Left renal pelvis (tissue), 4 donors: Measurements from ENCODE around the gene MEGF8. TPM values are rescaled to one million over a fixed set of nuclear protein-coding genes. Genes with fewer than 3 reads are reported as not detected.

Experiments
- polyA plus RNA-seq, 4 donors: library from polyadenylated mRNA; unstranded; fragments of 120-200 nt; gene quantifications; one replicate each; pipeline ENCODE4 v1.2.1, GENCODE V29; 2013; ENCODE audit not compliant: insufficient read length in 4 of 4

The MEGF8 gene
- polyA plus RNA-seq, 4 donors: 33.0 to 47.3 (median 36.3) TPM

Other genes with a start within 250 kb of the MEGF8 start
- gene ZNF574, start 249.5 kb upstream of the MEGF8 start, polyA plus RNA-seq: 10 to 100 TPM; 12.4 to 16.9 (median 12.9) TPM
- gene POU2F2, start 193.2 kb upstream of the MEGF8 start, polyA plus RNA-seq: 1 to 10 TPM in 3 of 4 donors, under 1 TPM in 1; 0.69 to 1.7 (median 1.2) TPM
- gene DEDD2, start 108.0 kb upstream of the MEGF8 start, polyA plus RNA-seq: 10 to 100 TPM; 15.9 to 33.8 (median 23.1) TPM
- 1 to 10 TPM; 6.6 to 8.7 (median 7.8) TPM for gene ZNF526, start 105.3 kb upstream of the MEGF8 start, polyA plus RNA-seq
- 10 to 100 TPM; 67.2 to 81.3 (median 68.1) TPM for gene GSK3A, start 83.0 kb upstream of the MEGF8 start, polyA plus RNA-seq
- gene ERF, start 70.5 kb upstream of the MEGF8 start, polyA plus RNA-seq: 10 to 100 TPM; 57.2 to 81.0 (median 63.4) TPM
- gene CIC, start 56.4 kb upstream of the MEGF8 start, polyA plus RNA-seq: 10 to 100 TPM; 42.7 to 74.0 (median 54.3) TPM
- gene PRR19, start 23.5 kb upstream of the MEGF8 start, polyA plus RNA-seq: 1 to 10 TPM; 1.7 to 2.1 (median 1.8) TPM
- gene PAFAH1B3, start 23.0 kb upstream of the MEGF8 start, polyA plus RNA-seq: 100 to 1,000 TPM in 1 of 4 donors, 10 to 100 TPM in 3; 66.6 to 104 (median 73.1) TPM
- gene TMEM145, start 12.3 kb upstream of the MEGF8 start, polyA plus RNA-seq: 1 to 10 TPM in 3 of 4 donors, under 1 TPM in 1; 0.92 to 2.3 (median 1.5) TPM
- gene CNFN, start 64.7 kb downstream of the MEGF8 start, polyA plus RNA-seq: 1 to 10 TPM in 1 of 4 donors, under 1 TPM in 3; 0.52 to 2.0 (median 0.75) TPM
- gene LIPE, start 101.8 kb downstream of the MEGF8 start, polyA plus RNA-seq: 10 to 100 TPM in 2 of 4 donors, 1 to 10 TPM in 2; 8.6 to 14.7 (median 9.6) TPM
- under 1 TPM in 3 of 4 donors, not detected in 1; 0.18 to 0.52 (median 0.20) TPM for gene CXCL17, start 117.3 kb downstream of the MEGF8 start, polyA plus RNA-seq
- gene CEACAM1, start 202.8 kb downstream of the MEGF8 start, polyA plus RNA-seq: 10 to 100 TPM in 2 of 4 donors, 1 to 10 TPM in 2; 2.8 to 13.8 (median 10.3) TPM